ENCODE data around the gene SPTB.
A peak's percentile ranks its signal among the peaks of the same experiment; 100 is the strongest.

SPTB gene

GRCh38 chr14:64763085-64763782 lies 116.5 kb downstream of the SPTB start:
- no peak for DNase-seq

GRCh38 chr14:64762044-64763034 lies 117.4 kb downstream of the SPTB start:
- peak; percentile 88 for DNase-seq

- DNase-seq, result no peak
Measured at GRCh38 chr14:64761441-64762043, 118.2 kb downstream of the SPTB start.

GRCh38 chr14:64760916-64761315 lies 118.8 kb downstream of the SPTB start:
- no peak for DNase-seq

- peak; percentile 65 for DNase-seq
Measured at GRCh38 chr14:64760146-64760755, 119.5 kb downstream of the SPTB start.

- DNase-seq, result no peak
Measured at GRCh38 chr14:64759555-64759938, 120.2 kb downstream of the SPTB start.

GRCh38 chr14:64758691-64759554 lies 120.8 kb downstream of the SPTB start:
- DNase-seq, result no peak

GRCh38 chr14:64758025-64758521 lies 121.6 kb downstream of the SPTB start:
- DNase-seq, result no peak

GRCh38 chr14:64757601-64758000 lies 122.1 kb downstream of the SPTB start:
- DNase-seq, result no peak

- DNase-seq, result no peak
Measured at GRCh38 chr14:64756712-64757111, 123.0 kb downstream of the SPTB start.

GRCh38 chr14:64755781-64756221 lies 123.9 kb downstream of the SPTB start:
- no peak for DNase-seq

GRCh38 chr14:64754685-64755084 lies 125.0 kb downstream of the SPTB start:
- no peak for DNase-seq

- DNase-seq, result no peak
Measured at GRCh38 chr14:64753999-64754398, 125.7 kb downstream of the SPTB start.

- DNase-seq, result no peak
Measured at GRCh38 chr14:64753374-64753773, 126.3 kb downstream of the SPTB start.

- DNase-seq, result no peak
Measured at GRCh38 chr14:64752909-64753308, 126.8 kb downstream of the SPTB start.

GRCh38 chr14:64748995-64749714 lies 130.6 kb downstream of the SPTB start:
- DNase-seq, result no peak

- no peak for DNase-seq
Measured at GRCh38 chr14:64748521-64748920, 131.2 kb downstream of the SPTB start.

- no peak for DNase-seq
Measured at GRCh38 chr14:64747327-64747726, 132.4 kb downstream of the SPTB start.

- no peak for DNase-seq
Measured at GRCh38 chr14:64746298-64747250, 133.1 kb downstream of the SPTB start.
